ENCODE data around the gene OXCT1. TPM values are rescaled to one million over a fixed set of nuclear protein-coding genes. Genes with fewer than 3 reads are reported as not detected.

Gene OXCT1
- 2.2 to 3.3 TPM (median 2.7 TPM) in 5 replicates for total RNA-seq (2022; extraction: Qiagen RNA extraction; ENCODE audit: low read depth)

DNA sequence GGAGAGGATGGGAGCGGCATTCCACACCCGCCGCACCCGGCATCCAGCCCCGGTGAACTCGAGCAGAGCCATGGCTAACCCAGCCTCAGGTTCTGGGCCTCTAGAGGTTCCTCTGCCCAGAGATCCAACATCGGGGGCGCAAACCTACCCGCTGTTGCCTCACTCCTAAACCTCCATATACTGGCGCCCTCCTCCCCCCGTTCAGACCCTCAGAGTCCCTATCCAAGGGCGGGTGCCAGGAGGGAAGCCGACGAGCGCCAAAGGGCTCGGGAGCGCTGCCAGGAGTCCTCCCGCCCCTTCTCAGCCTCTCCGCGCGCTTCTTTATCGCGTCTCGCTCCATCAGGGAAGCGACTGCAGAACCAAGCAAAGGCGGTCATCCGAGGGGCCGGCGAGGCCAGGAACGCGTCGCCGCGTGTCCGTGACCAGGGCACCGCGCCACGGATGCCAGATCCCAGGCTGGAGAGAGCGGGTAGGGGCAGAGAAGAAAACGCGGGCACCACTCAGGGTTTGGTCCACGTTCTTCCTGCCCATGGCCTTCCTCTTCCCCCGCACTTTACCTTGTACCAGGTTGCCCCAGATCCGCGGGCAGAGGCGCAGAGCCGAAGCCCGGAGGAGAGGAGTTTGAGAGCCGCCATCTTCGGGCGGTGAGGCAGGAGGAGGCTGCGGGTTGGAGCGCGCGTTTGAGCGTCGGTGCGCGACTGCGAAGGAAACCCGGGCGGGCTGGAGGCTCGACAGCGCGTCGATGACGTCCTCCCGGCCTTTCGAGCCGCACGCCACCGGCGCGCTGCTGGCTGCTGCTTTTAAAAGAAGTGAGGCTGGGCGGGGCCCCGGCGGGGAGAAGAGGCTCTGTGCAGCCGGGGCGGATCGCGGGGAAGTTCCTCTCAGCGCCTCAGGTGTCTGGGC is at the start of gene OXCT1:
TSS of gene OXCT1 (minus strand) at position 702 of the 903 bp plus-strand sequence. CDS start at position 635, 67 bp downstream.

DNA sequence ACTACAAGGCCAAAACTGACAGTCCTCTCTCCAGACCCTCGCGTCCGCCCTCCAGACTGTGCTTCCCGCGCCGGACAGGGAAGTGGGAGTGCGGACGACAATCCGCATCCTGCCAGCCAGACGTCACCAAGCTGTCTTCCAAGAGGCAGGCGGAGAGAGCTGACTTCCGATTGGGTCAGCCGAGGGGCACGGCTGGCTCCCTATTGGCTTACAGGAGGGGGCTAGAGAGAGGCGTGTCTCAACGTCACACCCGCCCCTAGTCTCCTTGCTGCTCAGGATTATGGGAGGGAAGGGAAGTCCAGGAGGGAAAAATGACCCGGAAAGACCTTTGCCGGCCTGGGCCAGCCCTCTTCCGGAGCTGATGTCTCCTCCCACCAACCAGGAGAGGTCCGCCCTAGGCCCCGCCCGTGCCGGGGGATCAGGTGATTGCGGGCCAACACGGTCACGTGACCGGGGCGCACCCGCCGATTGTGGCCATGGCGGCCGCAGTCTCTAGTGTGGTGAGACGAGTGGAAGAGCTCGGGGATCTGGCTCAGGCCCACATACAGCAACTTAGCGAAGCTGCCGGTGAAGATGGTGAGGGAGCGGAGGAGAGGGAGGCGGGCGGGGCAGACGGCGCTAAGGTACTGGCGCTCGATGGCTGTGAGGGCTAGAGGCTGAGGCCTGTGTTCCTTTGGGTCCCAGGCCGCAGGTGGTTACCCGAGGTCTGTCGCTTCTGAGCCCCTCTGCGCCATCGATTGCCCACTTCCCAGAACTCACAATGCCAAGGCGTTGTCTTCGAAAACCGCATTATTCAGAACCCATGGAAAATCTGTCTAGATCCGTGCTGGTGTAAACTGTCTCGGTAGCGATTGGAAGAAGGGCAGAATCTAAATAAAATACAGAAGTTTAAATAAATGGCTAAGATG is 33.9 kb upstream of the OXCT1 start, which contains the start of gene RIMOC1:
TSS of gene RIMOC1 (plus strand) at position 453 of the 908 bp plus-strand sequence. CDS start at position 477, 24 bp downstream.

Other genes with a start within 250 kb of the OXCT1 start
- 9.4 to 12.3 TPM (median 9.9 TPM) in 5 replicates for gene RIMOC1, start 33.9 kb upstream of the OXCT1 start, total RNA-seq (2022; extraction: Qiagen RNA extraction; ENCODE audit: low read depth)
- gene FBXO4, start 54.9 kb upstream of the OXCT1 start, total RNA-seq (2022; extraction: Qiagen RNA extraction; ENCODE audit: low read depth) = 5.5 to 8.9 TPM (median 6.7 TPM) in 5 replicates